Right atrium auricular region (tissue), 2 donors: ENCODE measurements around the gene JSRP1. TPM values are rescaled to one million over a fixed set of nuclear protein-coding genes. Genes with fewer than 3 reads are reported as not detected.

ENCODE experiments used
- DNase-seq: peaks from one replicate; pipeline ENCODE4 v3.0.0-alpha.2; 2019; ENCODE audit warnings: low spot score
- H3K27ac ChIP-seq, 2 donors: fragments of 200-600 bp; sonication (generic); 1 replicate in 1 of 2; 2 replicates in 1 of 2; pipeline ENCODE4 v1.5.1; 2016 to 2019
- H3K27me3 ChIP-seq, 2 donors: fragments of 200-600 bp; sonication (generic); one replicate each; pipeline versions ENCODE4 v1.5.1 to v1.6.0; 2017 to 2019
- H3K36me3 ChIP-seq: fragments of 200-600 bp; sonication (generic); one replicate; pipeline ENCODE4 v1.5.1; 2016
- H3K4me1 ChIP-seq, 2 donors: fragments of 200-600 bp; sonication (generic); one replicate each; pipeline versions ENCODE4 v1.5.1 to v1.6.0; 2017 to 2019
- H3K4me3 ChIP-seq, 2 donors: fragments of 200-600 bp; sonication (generic); 1 replicate in 1 of 2; 2 replicates in 1 of 2; pipeline ENCODE4 v1.5.1; 2017 to 2019; ENCODE audit warnings: mild to moderate bottlenecking in 1 of 2, moderate library complexity in 1 of 2
- H3K9me3 ChIP-seq, 2 donors: fragments of 200-600 bp; sonication (generic); one replicate each; pipeline ENCODE4 v1.5.1; 2019
- CTCF ChIP-seq, 2 donors: fragments of 200-600 bp; sonication (generic); IDR thresholded peaks; one replicate each; pipeline ENCODE4 v1.5.1; 2019; ENCODE audit warnings: antibody characterized with exemption in 2 of 2
- total RNA-seq, 2 donors: library from RNA; depleted of rRNA; stranded (reverse); fragments of >200 nt; gene quantifications; one replicate each; pipeline ENCODE4 v1.1.0, GENCODE V29; 2016

The JSRP1 gene
- total RNA-seq, 2 donors from 2014 or later, result 0.39 TPM; not detected in 1

GRCh38 chr19:2233601-2234280, 22.5 kb downstream of the JSRP1 start:
- no peaks in the 10 kb centered on the region for H3K27me3 ChIP-seq
- no peak overlapping the region for H3K4me3 ChIP-seq
- DNase-seq, result no peak
- H3K9me3 ChIP-seq, result no peaks in the 10 kb centered on the region
- H3K36me3 ChIP-seq, result peaks cover 32% of the 10 kb centered on the region
- H3K27ac ChIP-seq, result no peak overlapping the region
- peaks cover 0 to 50% of the 10 kb centered on the region in 2 donors for H3K4me1 ChIP-seq
- no peak for TF ChIP-seq CTCF (IDR thresholded peaks at IDR 0.05)

GRCh38 chr19:2232286-2233151, 23.7 kb downstream of the JSRP1 start:
- peak overlapping the region in 1 of 2 donors; percentile 7 for H3K27ac ChIP-seq
- peaks cover 0 to 38% of the 10 kb centered on the region in 2 donors for H3K4me1 ChIP-seq
- H3K27me3 ChIP-seq, result no peaks in the 10 kb centered on the region

GRCh38 chr19:2231621-2232221, 24.5 kb downstream of the JSRP1 start:
- H3K27ac ChIP-seq, result peak overlapping the region; percentile 10 to 22
- H3K4me3 ChIP-seq, result no peak overlapping the region
- H3K36me3 ChIP-seq, result peaks cover 50% of the 10 kb centered on the region
- TF ChIP-seq CTCF (IDR thresholded peaks at IDR 0.05), result peak in 1 of 2 donors; percentile 19
- no peak for DNase-seq
- no peaks in the 10 kb centered on the region for H3K9me3 ChIP-seq
- no peaks in the 10 kb centered on the region for H3K27me3 ChIP-seq
- peaks cover 0 to 34% of the 10 kb centered on the region in 2 donors for H3K4me1 ChIP-seq

More at GRCh38 chr19:2232286-2233151, 23.7 kb downstream of the JSRP1 start:
- DNase-seq, result no peak
- TF ChIP-seq CTCF (IDR thresholded peaks at IDR 0.05), result no peak
- Histone ChIP-seq H3K36me3 (peaks cover 42% of the 10 kb centered on the region), H3K4me3 (no peak overlapping the region), H3K9me3 (no peaks in the 10 kb centered on the region)

- Histone ChIP-seq H3K4me1 (peaks cover 0 to 34% of the 10 kb centered on the region in 2 donors), H3K4me3 (no peak overlapping the region), H3K9me3 (no peaks in the 10 kb centered on the region), H3K27ac (peak overlapping the region; percentile 10 to 22), H3K27me3 (no peaks in the 10 kb centered on the region), H3K36me3 (peaks cover 56% of the 10 kb centered on the region)
- DNase-seq, result no peak
- TF ChIP-seq CTCF (IDR thresholded peaks at IDR 0.05), result no peak
Measured at GRCh38 chr19:2230807-2231533, 25.2 kb downstream of the JSRP1 start.

GRCh38 chr19:2230033-2230531, 26.1 kb downstream of the JSRP1 start:
- DNase-seq, result no peak
- no peak for TF ChIP-seq CTCF (IDR thresholded peaks at IDR 0.05)
- peaks cover 0 to 30% of the 10 kb centered on the region in 2 donors for H3K4me1 ChIP-seq
- peaks cover 65% of the 10 kb centered on the region for H3K36me3 ChIP-seq
- no peaks in the 10 kb centered on the region for H3K27me3 ChIP-seq
- no peak overlapping the region for H3K27ac ChIP-seq
- no peak overlapping the region for H3K4me3 ChIP-seq
- H3K9me3 ChIP-seq, result no peaks in the 10 kb centered on the region
